Epidermal melanocyte (primary cell): ENCODE results near the gene KCNQ1.

ENCODE experiments used
- DNase-seq: peaks from one replicate; pipeline ENCODE4 v3.0.0; 2011; ENCODE audit warnings: low spot score; ENCODE audit not compliant: insufficient read length

Gene KCNQ1

DNA sequence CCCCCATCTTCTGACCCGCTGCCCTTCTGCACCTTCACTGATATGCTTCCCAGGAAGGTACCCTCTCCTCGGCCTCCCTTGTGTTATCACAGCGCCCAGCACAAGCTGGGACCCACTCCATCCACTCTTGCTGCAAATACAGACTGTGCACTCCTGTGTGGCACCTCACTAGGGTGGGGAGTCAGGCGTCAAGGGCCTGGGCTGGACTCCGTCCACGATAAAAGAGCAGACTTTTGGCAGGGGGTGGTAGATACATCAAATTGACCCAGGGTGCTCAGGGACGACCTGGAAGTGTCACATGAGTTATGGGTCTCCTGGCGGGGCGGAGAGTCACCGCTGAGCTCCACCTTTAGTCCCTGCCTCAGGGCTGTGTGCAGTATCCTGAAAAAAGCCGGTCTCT is 1.4 kb upstream of the KCNQ1 start:
- DNase-seq: no peak

DNA sequence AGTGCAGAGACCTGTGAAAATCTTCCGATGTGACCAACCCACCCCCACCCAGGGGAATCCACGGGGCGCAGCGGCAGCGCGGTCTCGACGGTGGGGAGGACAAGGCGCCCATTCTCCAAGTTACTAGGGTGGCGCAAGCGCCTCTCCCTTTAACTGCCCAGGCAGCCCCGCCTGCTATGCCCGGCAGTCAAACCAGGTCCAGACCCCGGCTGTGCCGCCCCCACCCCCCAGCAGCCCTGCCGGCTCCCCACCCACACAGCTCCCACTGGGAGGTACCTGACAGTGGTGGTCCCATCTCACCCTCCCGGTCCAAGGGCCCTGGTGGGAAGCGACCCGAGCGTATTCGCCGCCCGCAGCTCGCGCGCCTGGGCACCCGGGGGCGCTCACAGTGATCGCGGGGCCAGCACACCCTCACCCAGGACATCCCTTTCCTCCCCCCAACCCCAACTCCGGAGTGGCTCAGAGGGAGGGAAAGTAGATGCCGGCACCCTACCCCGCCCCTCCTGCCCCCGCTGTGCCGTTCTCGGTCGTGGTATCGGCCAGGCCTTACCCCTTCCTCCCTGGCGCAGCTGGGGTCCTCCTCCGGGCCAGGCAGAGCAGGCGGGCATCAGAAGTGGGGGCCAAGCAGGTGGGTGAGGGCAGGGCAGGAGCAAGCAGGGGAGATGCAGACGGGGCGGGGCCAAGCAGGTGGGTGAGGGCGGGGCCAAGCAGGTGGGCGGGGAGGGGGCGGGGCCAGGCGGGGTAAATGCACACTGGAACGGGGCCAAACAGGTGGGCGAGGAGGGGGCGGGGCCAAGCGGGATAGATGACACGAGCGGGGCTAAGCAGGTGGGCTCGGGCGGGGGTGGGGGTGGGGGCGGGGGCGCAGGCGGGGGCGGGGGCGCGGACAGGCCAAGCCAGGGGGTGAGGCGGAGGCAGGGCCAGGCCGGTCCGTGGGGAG is 657 bp upstream of the KCNQ1 start, which contains the start of gene TRPM5:
TSS of gene TRPM5 (minus strand) at position 634 of the 940 bp plus-strand sequence. CDS start 21,478 bp downstream, outside the sequence.
- no peak for DNase-seq

DNA sequence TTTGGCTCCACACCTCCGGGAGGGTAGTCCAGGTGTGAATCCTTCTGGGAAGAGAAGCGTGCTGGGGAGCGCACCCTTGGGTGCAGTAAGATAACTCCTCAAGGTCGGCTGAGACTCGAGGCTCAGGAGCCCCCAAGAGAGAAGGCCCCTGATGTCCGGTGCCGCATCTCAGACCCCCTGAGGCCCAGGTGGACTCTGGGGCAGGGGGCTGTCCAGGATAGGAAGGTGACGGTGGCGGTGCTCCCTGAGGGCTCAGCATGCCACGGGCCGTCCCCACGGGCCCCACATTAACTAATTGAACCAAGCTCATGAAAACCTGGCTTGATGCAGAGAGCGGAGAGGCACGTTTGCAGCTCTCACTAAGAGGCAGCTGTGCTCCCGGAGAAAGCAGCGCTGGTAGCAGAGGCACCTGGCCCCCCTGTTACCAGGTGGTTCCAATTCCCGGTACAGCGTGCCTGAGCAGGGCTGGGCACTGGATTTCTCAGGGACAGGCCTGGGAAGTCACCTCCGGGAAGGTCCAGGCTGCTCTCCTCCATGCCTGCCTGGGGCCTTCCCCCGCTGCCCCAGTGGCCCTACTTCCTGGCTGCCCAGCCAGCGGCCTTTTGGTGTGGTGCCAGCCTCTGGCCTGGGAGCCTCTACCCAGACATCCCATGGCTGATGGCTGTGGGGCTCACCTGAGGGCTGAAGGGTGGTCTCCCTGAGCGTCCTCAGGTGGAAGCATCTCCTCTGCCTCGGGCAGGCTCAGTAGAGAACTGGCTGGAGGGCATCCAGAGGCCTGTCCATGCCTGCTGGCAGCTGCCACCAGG is 1.1 kb downstream of the KCNQ1 start:
- DNase-seq: no peak

GRCh38 chr11:2446590-2447252 is 1.9 kb downstream of the KCNQ1 start:
- DNase-seq: no peak

- DNase-seq: no peak
These were observed 2.6 kb downstream of the KCNQ1 start for GRCh38 chr11:2447253-2447950.

GRCh38 chr11:2447951-2448650 is 3.3 kb downstream of the KCNQ1 start:
- DNase-seq: no peak

GRCh38 chr11:2448661-2449547 is 4.1 kb downstream of the KCNQ1 start:
- no peak for DNase-seq

- DNase-seq: no peak
These were observed 4.9 kb downstream of the KCNQ1 start for GRCh38 chr11:2449548-2450320.

DNA sequence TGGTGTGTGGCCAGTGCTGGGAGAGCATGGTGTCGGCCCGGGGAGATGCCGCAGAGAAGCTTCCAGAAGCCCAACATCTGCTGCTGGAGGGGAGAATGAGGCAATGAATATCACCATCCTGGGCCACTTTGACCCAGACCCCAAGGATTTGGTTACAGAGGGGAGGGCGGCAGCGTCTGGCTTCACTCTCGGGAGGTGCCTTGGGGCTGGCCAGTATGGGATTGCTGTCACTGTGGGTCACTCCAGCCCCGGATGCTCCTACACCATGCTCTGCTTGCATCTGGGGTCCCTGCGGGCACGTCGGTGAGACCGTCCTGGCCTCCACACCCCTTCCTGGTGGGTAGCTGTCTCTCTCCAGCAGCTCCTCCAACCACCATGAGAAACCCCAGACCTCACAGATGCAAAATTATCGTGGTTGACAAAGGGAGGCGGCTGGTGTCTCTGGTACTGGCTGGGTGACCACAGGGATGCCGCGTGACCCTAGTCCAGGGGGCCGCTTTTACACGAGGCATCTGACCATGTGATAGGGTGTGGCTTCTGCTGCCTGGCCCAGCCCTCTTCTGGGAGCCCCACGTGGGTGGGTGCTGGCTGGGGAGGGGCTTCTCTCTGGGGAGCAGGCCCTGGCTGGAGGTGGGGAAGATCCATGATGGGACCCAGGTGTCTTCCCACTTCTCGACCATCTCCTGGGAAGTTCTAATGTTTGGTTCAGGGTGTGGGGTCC is 5.7 kb downstream of the KCNQ1 start:
- no peak for DNase-seq

- no peak for DNase-seq
These were observed 6.5 kb downstream of the KCNQ1 start for GRCh38 chr11:2451336-2451735.

- no peak for DNase-seq
These were observed 7.1 kb downstream of the KCNQ1 start for GRCh38 chr11:2451916-2452315.

GRCh38 chr11:2452321-2453012 is 7.7 kb downstream of the KCNQ1 start:
- DNase-seq: no peak

GRCh38 chr11:2453436-2453835 is 8.6 kb downstream of the KCNQ1 start:
- DNase-seq: no peak

GRCh38 chr11:2458321-2458720 is 13.5 kb downstream of the KCNQ1 start:
- DNase-seq: no peak

GRCh38 chr11:2459016-2459725 is 14.4 kb downstream of the KCNQ1 start:
- no peak for DNase-seq

DNA sequence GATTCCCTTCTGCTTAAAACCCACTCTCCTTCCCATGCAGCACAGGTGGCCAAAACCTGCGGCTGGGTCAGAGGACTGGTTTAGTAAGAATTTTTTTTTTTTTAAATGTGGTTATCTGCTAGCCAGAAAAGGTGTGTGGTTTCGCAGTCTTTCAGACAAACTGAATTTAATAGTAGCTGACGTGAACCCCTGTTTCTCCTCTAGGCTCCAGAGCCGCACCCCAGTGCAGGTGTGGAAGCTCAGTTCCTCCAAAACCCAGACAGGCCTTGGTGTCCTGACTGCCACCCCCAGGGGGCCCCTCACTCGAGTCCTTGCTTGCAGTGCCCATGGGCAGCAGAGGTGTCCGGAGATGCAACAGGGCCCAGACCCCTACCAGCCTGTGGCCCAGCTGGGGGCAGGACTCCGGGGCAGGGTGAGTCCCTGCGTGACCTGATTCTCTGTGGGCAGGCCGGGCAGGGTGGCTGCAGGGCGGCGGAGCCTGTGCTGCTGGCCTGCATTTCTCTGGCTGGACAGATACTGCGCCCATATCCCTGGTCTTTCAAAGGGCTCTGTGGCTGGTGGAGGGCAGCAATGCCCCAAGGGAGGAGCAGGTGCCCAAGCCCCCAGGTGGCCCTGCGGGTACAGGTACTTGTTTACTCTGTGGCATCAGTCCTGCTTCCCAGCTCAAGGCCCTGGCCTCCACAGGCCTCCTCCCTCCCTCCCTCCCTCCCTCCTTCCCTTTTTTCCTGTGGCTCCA is 15.2 kb downstream of the KCNQ1 start:
- no peak for DNase-seq
